ENCODE measurements around the gene GMDS. TPM values are rescaled to one million over a fixed set of nuclear protein-coding genes. Genes with fewer than 3 reads are reported as not detected.

Gene GMDS
- total and polyA plus RNA-seq, 2 donors (not counting 3 experiments of a cell fraction or from before 2014, with no cell fraction given) = 9.8 to 23.5 TPM

DNA sequence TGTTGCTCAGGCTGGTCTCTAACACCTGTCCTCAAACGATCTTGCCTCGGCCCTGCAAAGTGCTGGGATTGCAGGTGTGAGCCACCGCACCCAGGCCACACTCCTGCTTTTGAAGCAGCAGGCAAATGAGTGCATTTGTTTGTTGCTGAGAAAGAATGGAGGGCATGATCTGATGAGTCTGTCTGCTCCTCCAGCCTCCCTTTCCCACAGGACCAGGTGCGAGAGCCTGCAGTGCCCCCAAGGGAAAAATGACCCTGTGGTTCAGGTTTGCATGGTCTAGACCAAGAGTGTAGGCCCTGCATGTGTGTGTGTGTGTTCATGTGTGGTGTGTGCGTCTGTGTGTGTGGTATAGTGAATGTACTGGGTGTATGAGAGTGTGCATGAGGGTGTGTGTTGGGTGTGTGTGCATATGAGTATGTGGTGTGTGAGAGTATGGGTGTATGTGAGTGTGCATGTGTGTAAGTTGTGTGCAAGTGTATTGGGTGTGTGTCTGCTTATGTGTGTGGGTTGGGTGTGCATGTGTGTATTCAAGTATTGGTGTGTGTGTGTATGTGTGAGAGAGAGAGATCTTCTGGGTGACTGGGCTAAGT, 658.4 kb downstream of the GMDS start:
- H3K36me3 ChIP-seq (ENCODE audit: control insufficient read depth in 2 of 2, extremely low read depth in 1 of 2, insufficient read depth in 2 of 2, low read length in 2 of 2) = no peaks in the 10 kb centered on the region
- H3K4me3 ChIP-seq (replicated peaks in 1 of 3; ENCODE audit: insufficient read depth in 1 of 3, low read depth in 1 of 3, low read length in 3 of 3) = no peak overlapping the region
- H2AFZ ChIP-seq (ENCODE audit: low read depth, low read length) = no peak overlapping the region
- H3K9me1 ChIP-seq (replicated peaks; ENCODE audit: control insufficient read depth, extremely low read depth, insufficient read depth, low read length) = no peaks in the 10 kb centered on the region
- no peaks in the 10 kb centered on the region for H4K20me1 ChIP-seq (replicated peaks; ENCODE audit: control insufficient read depth, extremely low read depth, insufficient read depth, low read length)
- POLR2A ChIA-PET = no interaction called here
- no peak overlapping the region for H3K4me2 ChIP-seq (ENCODE audit: insufficient read depth, low read length)
- no peak for DNase-seq (ENCODE audit: low read depth, low spot score)
- peaks cover 0 to 1% of the 10 kb centered on the region in 2 experiments for H3K27me3 ChIP-seq (ENCODE audit: control insufficient read depth in 2 of 2, insufficient read depth in 2 of 2, low read length in 2 of 2)
- CTCF ChIA-PET = interaction anchor here (0.7 kb wide), 1 partner anchor 21 kb away, joined by 3 read pairs; no protein-coding TSS in a partner anchor
- no peaks in the 10 kb centered on the region for H3K4me1 ChIP-seq (ENCODE audit: control insufficient read depth, extremely low read depth, insufficient read depth, low read length)
- no peaks in the 10 kb centered on the region for H3K9me3 ChIP-seq (replicated peaks; ENCODE audit: control insufficient read depth, insufficient read depth, low read length)
- dilution Hi-C loops (cut with MboI; ENCODE audit: extremely low pct_ligation_motif_present, low sequenced_read_pairs) (no loop called here), intact Hi-C loops (cut with micrococcal nuclease) (no loop called here)
- no peak overlapping the region for H3K27ac ChIP-seq (ENCODE audit: insufficient read depth, low read depth, low read length)
- no TSS peak for BruUV-seq (replicated peaks)
- no peak for TF ChIP-seq JUN (IDR thresholded peaks at IDR 0.05; ENCODE audit: borderline replicate concordance, insufficient read depth, insufficient read length, low read depth)
- no peak for TF ChIP-seq MYC (IDR thresholded peaks at IDR 0.05; ENCODE audit: low read depth, low read length)
- TF ChIP-seq, protein P1, sequence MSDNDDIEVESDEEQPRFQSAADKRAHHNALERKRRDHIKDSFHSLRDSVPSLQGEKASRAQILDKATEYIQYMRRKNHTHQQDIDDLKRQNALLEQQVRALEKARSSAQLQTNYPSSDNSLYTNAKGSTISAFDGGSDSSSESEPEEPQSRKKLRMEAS (IDR thresholded peaks at IDR 0.05; ENCODE audit: insufficient read depth, insufficient read length) = no peak
- no peak for TF ChIP-seq FOS (IDR thresholded peaks at IDR 0.05; ENCODE audit: borderline replicate concordance, insufficient read depth, low read length)
- no peak for TF ChIP-seq EZH2 (IDR thresholded peaks at IDR 0.05; ENCODE audit: borderline replicate concordance, low read depth, low read length, severe bottlenecking)
- no peak for TF ChIP-seq GATA2 (IDR thresholded peaks at IDR 0.05; ENCODE audit: insufficient read depth, insufficient read length, low read depth, low read length)
- TF ChIP-seq POLR2A (IDR thresholded peaks at IDR 0.05; ENCODE audit: low read depth, low read length) = no peak
- TF ChIP-seq, protein P2, sequence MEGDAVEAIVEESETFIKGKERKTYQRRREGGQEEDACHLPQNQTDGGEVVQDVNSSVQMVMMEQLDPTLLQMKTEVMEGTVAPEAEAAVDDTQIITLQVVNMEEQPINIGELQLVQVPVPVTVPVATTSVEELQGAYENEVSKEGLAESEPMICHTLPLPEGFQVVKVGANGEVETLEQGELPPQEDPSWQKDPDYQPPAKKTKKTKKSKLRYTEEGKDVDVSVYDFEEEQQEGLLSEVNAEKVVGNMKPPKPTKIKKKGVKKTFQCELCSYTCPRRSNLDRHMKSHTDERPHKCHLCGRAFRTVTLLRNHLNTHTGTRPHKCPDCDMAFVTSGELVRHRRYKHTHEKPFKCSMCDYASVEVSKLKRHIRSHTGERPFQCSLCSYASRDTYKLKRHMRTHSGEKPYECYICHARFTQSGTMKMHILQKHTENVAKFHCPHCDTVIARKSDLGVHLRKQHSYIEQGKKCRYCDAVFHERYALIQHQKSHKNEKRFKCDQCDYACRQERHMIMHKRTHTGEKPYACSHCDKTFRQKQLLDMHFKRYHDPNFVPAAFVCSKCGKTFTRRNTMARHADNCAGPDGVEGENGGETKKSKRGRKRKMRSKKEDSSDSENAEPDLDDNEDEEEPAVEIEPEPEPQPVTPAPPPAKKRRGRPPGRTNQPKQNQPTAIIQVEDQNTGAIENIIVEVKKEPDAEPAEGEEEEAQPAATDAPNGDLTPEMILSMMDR (IDR thresholded peaks at IDR 0.05; ENCODE audit: extremely low read depth in 1 of 2, insufficient read depth in 1 of 2, low read depth in 1 of 2, low read length in 2 of 2) = no peak
- H3K79me2 ChIP-seq (ENCODE audit: control insufficient read depth, insufficient read depth, low read length) = no peaks in the 10 kb centered on the region
- FAIRE-seq = no peak
- H3K9ac ChIP-seq (replicated peaks; ENCODE audit: extremely low read depth, insufficient read depth, low read length) = no peak overlapping the region

Data from endothelial cell of umbilical vein (primary cell).